Measurements from ENCODE around the gene PRSS36. TPM values are rescaled to one million over a fixed set of nuclear protein-coding genes. Genes with fewer than 3 reads are reported as not detected.
"Not testable (repeated sequence)": the region's sequence is repeated elsewhere in the genome, so short reads cannot be mapped to it uniquely, and the experiment has no call there.

PRSS36 gene
- total and polyA plus RNA-seq, 9 of the 15 experiments (the other 6 are each of a cell fraction or from before 2014, with no cell fraction given), result 0.09 to 1.2 (median 0.54) TPM; not detected in 2

DNA sequence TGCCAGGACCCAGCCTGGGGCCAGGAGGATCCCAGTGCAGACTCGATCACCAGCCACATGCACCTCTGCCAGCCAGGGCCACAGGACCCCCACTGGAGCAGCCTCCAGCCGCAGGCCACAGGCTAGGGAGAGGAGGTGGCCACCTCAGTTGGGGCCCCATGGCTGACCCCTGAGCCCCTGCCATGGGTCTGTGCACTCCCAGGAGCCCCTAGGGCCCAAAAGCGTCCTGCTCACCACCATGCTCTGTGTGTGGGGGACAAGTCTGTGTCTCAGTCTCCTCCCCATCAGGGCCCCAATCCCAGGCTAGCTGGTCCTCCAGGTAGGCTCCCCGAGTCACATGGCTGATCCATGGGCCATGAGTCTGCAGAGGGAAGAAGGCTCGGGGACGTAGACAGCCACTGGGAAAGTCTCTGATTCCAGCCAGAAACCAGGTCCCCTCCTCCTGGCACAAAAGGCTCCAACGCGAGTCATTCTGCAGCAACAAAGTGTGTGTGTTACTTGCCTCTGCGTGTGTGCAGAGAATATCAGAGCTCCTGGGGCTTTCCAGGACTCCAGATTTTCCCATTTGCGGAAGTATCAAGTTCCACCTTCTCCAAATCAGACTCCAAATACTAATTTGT, 8.3 kb downstream of the PRSS36 start (continued):
- TF ChIP-seq ETS1 (conservative IDR thresholded peaks at IDR 0.05; ENCODE audit: control insufficient read depth, low read depth, low read length), result 0 out of 2 replicates have a peak, but pooled peaks have one; percentile 24
- no peak for TF ChIP-seq RNF219 (CRISPR knock-in tag; IDR thresholded peaks at IDR 0.05)
- TF ChIP-seq, protein P1, sequence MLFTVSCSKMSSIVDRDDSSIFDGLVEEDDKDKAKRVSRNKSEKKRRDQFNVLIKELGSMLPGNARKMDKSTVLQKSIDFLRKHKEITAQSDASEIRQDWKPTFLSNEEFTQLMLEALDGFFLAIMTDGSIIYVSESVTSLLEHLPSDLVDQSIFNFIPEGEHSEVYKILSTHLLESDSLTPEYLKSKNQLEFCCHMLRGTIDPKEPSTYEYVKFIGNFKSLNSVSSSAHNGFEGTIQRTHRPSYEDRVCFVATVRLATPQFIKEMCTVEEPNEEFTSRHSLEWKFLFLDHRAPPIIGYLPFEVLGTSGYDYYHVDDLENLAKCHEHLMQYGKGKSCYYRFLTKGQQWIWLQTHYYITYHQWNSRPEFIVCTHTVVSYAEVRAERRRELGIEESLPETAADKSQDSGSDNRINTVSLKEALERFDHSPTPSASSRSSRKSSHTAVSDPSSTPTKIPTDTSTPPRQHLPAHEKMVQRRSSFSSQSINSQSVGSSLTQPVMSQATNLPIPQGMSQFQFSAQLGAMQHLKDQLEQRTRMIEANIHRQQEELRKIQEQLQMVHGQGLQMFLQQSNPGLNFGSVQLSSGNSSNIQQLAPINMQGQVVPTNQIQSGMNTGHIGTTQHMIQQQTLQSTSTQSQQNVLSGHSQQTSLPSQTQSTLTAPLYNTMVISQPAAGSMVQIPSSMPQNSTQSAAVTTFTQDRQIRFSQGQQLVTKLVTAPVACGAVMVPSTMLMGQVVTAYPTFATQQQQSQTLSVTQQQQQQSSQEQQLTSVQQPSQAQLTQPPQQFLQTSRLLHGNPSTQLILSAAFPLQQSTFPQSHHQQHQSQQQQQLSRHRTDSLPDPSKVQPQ (CRISPR knock-in tag; IDR thresholded peaks at IDR 0.05; ENCODE audit: borderline replicate concordance), result no peak
- no peak for TF ChIP-seq GATA2 (CRISPR knock-in tag; IDR thresholded peaks at IDR 0.05)
- TF ChIP-seq ZNF449 (CRISPR knock-in tag; IDR thresholded peaks at IDR 0.05), result no peak
- TF ChIP-seq CBFB (CRISPR knock-in tag; IDR thresholded peaks at IDR 0.05), result 0 out of 2 replicates have a peak, but pooled peaks have one; percentile 62
- TF ChIP-seq C11orf30 (IDR thresholded peaks at IDR 0.05; ENCODE audit: low read depth), result no peak

- in situ Hi-C loops (cut with MboI); H3K9me3 ChIP-seq (replicated peaks; ENCODE audit: control insufficient read depth, insufficient read depth, low read depth, low read length); CTCF ChIA-PET (ENCODE audit: low intra/inter-chr PET ratio); H4K20me1 ChIP-seq (replicated peaks; ENCODE audit: control insufficient read depth, insufficient read depth, low read length); H3K36me3 ChIP-seq (ENCODE audit: control insufficient read depth, insufficient read depth, low read length); ATAC-seq; H3K4me3 ChIP-seq; H3K79me2 ChIP-seq (ENCODE audit: control insufficient read depth, insufficient read depth, low read length); H3K9me1 ChIP-seq (ENCODE audit: control insufficient read depth, insufficient read depth, low read length); BruUV-seq (replicated peaks); H3K27me3 ChIP-seq (ENCODE audit: control insufficient read depth in 2 of 2, insufficient read depth in 2 of 2, low read length in 2 of 2); FAIRE-seq; DNase-seq (ENCODE audit: extremely low read depth in 1 of 4, low spot score in 3 of 4): not testable (repeated sequence)
- H3K4me1 ChIP-seq (replicated peaks in 1 of 2; ENCODE audit: control insufficient read depth in 2 of 2, insufficient read depth in 2 of 2, low read length in 2 of 2), result peaks cover 16 to 52% of the 10 kb centered on the region in 2 experiments
- 89% methylated on average over 9 of the region's 9 CpGs for WGBS (ENCODE audit: insufficient coverage, low coverage, missing lambda C conversion rate)
- H3K27ac ChIP-seq (ENCODE audit: extremely low read depth, low read depth, low read length), result peak overlapping the region; percentile 55; the same call in 2 of the 3 replicates
- intact Hi-C loops (cut with micrococcal nuclease), result loop anchor here (5.0 to 10.0 kb wide), 2 partner anchors 34 to 156 kb away; partner anchors contain the start of genes BCKDK and HSD3B7
- POLR2A ChIA-PET, result interaction anchor here (0.8 to 3.4 kb wide), 3 partner anchors 12 to 39 kb away, joined by 4 to 39 read pairs (median 35); partner anchors contain the start of genes FUS and KAT8
- H3K9ac ChIP-seq (ENCODE audit: insufficient read depth in 1 of 2, low read depth in 2 of 2, low read length in 2 of 2), result peak overlapping the region; percentile 70 to 91; a peak in 3 of 4 replicates
- H2AFZ ChIP-seq (ENCODE audit: low read depth, low read length), result peak overlapping the region; percentile 92
- peak overlapping the region; percentile 72 for H3K4me2 ChIP-seq (ENCODE audit: insufficient read depth, low read length)
Measured at GRCh38 chr16:31141071-31141469, 8.8 kb downstream of the PRSS36 start.

Measured in K562 (cell line).